ENCODE measurements around the gene PHACTR3.

DNA sequence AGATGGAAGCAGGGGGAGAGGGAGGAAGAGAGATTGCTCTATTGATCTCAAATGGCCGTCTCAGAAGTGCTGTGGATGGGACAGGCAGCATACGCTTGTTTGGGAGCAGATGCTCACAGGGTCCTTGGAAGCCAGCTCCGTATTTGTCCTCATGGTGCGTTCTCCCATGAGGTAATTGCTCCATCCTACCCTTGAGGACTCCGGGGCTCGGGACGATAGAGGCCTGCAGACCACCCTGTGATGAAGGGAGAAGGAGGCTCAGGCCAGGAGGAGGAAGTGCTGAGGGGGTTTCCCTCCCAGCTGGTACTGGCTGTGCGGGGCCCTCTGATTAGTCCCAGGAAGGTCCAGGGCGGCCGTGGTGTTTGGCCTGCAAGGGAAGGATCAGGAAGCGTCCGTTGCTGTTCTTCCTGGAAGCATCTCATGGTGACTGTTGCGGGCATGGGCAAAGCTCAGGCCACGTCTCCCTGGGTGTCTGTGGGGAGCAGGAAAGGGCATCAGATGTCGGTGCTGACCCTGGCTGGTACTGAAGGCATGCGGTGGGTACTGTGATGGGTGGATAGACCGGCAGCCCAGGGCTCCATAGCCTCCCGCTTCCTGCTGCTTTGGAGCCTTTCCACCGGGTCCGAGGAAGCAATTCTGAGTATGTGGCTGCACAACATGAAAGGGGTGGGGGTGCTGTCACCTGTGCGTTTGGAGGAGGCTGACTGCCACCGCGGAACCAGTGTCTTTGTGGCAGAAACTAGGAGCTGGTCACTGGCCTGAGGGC lies 170.8 kb downstream of the PHACTR3 start:
- TF ChIP-seq, protein P1, sequence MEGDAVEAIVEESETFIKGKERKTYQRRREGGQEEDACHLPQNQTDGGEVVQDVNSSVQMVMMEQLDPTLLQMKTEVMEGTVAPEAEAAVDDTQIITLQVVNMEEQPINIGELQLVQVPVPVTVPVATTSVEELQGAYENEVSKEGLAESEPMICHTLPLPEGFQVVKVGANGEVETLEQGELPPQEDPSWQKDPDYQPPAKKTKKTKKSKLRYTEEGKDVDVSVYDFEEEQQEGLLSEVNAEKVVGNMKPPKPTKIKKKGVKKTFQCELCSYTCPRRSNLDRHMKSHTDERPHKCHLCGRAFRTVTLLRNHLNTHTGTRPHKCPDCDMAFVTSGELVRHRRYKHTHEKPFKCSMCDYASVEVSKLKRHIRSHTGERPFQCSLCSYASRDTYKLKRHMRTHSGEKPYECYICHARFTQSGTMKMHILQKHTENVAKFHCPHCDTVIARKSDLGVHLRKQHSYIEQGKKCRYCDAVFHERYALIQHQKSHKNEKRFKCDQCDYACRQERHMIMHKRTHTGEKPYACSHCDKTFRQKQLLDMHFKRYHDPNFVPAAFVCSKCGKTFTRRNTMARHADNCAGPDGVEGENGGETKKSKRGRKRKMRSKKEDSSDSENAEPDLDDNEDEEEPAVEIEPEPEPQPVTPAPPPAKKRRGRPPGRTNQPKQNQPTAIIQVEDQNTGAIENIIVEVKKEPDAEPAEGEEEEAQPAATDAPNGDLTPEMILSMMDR (IDR thresholded peaks at IDR 0.05; ENCODE audit: low read length), result no peak
- no peak for TF ChIP-seq EZH2 (IDR thresholded peaks at IDR 0.05; ENCODE audit: borderline replicate concordance, low read length)

Data from OCI-LY1 (cell line).